GM19395 (cell line): ENCODE measurements around the gene SIT1.
"Not testable (repeated sequence)": the region's sequence is repeated elsewhere in the genome, so short reads cannot be mapped to it uniquely, and the experiment has no call there.

Experiments
- ATAC-seq: cut with Tn5 transposase; IDR thresholded peaks from one replicate; pipeline ENCODE4 v1.9.1; 2021; ENCODE audit warnings: mild to moderate bottlenecking, moderate library complexity; ENCODE audit not compliant: unreplicated experiment

SIT1 gene

DNA sequence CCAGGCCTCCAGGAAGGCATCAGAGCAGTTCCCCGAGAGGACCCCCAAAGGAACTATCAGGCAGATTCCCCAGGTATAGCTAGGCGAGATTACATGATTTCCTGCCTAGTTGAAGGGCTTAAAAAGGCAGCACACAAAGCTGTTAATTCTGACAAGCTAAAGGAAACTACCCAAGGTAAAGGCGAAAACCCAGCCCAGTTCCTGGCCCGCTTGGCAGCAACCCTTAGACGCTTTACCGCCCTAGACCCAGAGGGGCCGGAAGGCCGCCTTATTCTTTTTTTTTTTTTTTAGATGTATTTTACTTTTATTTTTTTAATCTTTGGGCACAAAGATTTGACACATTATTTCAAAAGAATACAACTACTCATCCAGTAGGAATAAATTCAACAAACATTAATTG, 12.0 kb downstream of the SIT1 start:
- not testable (repeated sequence) for ATAC-seq

DNA sequence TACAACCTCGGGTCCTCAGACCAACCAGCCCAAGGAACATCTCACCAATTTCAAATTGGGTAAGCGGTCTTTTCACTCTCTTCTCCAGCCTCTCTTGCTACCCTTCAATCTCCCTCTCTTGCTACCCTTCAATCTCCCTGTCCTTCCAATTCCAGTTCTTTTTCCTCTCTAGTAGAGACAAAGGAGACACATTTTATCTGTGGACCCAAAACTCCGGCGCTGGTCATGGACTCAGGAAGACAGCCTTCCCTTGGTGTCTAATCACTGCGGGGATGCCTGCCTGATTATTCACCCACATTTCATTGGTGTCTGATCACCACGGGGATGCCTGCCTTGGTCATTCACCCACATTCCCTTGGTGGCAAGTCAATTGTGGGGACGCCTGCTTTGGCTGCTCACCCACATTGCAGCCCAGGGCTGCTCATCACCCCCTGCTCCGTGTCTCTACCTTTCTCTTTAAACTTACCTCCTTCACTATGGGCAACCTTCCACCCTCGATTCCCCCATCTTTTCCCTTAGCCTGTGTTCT, 13.2 kb downstream of the SIT1 start:
- not testable (repeated sequence) for ATAC-seq

DNA sequence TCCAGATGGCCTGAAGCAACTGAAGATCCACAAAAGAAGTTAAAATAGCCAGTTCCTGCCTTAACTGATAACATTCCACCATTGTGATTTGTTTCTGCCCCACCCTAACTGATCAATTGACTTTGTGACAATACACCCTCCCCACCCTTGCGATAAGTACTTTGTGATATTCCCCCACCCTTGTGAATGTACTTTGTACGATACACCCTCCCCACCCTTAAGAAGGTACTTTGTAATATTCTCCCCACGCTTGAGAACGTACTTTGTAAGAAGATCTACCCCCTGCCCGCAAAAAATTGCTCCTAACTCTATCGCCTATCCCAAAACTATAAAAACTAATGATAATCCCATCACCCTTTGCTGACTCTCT, 13.9 kb downstream of the SIT1 start:
- ATAC-seq: not testable (repeated sequence)

DNA sequence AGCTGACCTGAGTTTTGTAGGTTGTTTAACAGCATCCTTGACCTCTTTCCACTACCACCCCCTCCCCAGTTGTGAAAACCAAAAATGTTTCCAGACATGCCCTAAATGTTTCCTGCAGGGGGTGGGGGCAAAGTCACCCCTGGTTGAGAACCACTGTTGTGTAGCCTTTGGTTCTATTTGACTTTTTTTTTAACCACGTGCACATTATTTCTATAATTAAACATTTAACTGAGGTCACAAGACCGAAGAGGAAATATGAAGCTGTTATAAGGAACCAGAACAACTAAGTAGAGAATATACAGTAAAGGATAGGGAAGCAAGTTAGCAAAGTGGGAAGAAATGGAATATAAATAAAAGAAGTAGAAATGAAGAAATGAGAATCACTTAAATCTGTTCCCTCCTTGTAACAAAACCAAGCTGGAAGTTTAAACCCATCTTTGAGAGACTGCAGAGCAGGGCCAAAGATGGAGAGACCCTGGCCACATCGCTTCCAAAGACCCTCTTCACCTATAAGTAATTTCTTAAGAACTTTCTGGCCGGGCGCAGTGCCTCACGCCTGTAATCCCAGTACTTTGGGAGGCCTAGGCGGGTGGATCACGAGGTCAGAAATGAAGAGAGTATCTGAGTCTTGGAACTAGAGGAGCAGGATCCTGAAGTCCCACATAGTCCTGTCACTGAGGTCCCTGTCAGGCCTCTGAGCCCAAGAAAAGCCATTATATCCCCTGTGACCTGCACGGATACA, 14.4 kb downstream of the SIT1 start:
- no peak for ATAC-seq

DNA sequence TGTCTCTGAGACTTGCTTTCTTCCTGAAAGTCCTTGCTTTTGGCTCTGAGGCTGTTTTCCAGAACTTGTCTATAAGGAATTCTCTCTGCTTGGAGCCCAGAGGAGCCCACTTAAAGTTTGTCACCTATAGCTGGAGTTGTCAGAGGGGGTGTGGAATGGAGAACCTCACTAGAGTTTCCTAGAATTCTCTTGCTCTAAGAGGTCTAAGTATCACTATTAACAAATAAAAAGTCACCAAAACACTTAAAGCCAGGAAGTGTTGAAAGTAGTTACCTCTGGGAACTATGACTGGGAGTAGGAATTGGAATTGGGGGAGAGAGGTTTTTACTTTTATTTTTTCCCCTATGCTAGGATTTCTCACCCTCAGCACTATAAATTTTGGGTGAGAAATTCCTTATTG, 15.0 kb downstream of the SIT1 start:
- no peak for ATAC-seq

DNA sequence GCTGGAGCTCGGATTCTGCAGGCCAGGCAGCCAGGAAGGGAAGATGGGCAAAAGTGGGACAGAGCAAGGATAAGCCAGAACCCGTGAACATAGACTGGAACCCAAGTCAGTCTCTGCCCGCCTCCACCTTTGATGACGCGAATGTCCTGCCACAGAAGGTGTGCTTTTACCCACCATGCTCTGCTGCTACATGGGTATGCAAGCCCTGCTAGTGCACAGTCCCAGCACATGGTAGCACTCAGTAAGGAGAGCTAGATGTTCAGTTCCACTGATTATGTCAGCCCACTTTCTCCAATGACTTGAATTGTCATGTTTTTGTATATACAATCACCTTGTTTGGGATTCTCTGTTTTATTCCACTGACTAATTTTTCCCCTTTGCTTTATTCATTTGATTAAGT, 21.1 kb downstream of the SIT1 start:
- ATAC-seq: no peak

DNA sequence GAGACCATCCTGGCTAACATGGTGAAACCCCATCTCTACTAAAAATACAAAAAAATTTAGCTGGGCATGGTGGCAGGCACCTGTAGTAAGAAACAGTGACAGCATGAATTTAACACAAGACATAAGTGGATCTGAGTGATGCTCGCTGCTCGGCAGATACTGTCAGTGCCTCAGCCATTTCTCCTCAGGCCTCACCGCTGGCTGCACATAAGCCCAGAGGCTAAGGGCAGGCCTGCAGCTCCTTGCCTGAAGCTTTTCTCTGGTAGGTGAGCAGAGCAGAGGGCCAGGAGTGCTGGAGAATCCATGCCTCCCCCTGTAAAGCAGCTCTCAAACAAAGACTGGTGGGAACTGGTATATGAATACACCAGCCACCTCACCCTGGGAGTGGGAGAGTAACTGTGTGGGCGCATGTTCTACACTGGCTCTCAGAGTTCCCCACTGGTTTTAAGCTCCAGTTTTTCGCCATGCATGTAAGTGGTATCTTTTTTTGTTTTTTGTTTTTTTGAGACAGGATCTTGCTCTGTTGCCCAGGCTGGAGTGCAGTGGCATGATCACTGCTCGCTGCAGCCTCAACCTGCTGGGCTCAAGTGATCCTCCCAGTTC, 22.2 kb downstream of the SIT1 start:
- ATAC-seq: no peak

DNA sequence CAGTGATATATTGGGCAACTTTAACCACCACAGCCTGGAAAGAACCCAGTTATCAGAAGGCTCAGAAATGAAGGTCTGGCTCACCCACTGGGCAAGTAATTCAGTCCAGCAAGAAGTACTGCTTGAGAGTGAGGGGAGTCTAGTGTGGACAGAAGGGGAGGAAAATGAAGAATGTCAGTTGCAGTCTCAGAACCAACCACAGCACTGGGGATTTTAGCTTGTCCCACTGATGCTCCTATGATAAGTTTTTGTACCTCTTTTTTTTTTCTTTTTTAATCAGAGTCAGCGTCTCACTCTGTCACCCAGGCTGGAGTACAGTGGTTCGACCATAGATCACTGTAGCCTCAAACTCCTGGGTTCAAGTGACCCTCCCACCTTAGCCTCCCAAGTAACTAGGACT, 23.2 kb downstream of the SIT1 start:
- no peak for ATAC-seq

DNA sequence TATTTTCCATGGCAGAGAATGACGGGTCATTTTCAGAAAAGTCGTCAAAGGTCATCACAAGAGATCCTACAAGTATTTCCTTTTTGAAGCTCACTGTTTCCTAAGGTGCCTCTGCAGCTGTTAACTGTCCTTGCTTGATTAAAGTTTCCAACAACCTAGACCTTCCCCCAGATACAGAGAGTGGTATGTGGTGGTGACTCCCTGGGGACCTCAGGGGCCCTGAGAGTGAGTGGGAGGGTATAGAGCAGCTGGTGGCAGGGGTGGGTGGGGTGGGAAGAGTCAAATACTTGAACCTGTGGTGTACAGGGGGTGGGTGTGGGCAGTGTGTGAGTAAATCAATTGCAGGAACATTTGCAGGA, 31.0 kb downstream of the SIT1 start:
- ATAC-seq: peak; percentile 51

DNA sequence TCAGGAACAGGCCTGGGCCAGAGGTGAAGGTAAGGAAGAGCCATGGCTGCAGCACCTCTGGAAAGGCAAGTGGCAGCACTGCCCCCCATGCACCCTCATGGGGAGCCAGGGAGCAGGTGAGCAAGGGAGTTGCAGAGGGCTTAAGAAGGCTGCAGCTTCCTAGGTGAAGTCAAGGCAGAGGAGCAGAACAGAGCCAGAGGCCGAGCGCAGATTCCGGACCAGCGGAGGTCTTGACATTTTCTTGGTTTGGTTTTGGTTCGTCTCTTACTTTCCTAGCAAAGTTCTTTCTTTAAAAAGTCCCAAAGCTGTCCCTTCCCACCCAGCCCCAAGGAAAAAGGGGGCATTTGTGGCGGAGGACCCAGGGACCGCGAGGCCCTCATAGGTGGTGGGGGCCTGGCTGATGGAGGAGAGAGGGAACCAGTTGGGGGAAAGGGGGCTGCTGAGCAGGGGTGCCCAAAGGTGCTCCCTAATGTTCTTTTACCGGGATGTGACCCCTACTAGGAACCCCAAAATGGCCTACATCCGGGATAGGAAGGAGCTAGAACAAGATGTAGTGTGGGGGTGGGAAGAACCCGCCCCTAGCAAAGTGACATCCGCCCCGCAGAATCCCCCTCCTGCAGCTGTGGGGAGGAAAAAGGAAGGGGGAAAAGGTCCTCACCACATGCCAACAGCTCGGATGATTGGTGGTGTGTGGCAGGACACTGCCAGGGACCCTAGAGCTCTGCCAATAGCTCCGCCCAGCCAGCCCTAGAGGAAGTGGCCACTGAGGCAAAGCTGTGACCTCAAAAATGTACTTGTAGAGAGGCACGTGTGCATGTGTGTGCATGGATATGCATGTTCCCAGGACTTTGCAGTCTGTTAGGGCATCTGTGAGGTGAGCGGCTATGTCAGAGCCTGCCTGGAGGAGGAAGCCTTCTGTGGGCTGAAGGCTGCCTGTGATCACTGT, 31.6 kb downstream of the SIT1 start:
- peak; percentile 54 for ATAC-seq

DNA sequence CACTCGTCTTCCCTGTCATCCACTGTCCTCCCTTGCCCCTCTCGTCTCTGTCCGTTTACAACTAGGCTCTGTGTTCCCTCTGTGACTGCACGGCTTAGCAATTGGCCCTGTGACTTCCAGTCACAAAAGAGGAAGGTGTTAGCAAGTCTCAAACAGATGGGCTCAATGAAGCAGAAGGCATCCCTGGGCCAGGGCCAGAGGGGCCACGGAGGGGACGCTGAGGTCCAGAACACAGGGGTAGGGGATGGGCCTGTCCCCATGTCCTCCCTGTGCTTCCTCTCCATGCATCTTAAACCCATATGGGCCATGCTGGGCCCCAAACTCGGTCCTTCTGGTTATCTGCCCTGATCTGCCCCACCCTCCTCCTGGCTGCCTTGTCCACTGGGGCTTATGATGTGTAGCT, 32.4 kb downstream of the SIT1 start, which contains the start of gene CD72:
Gene CD72, minus strand, starts transcription at position 89 of the 403 bp plus-strand sequence. CDS start 110 bp downstream, outside the sequence.
- ATAC-seq: no peak

DNA sequence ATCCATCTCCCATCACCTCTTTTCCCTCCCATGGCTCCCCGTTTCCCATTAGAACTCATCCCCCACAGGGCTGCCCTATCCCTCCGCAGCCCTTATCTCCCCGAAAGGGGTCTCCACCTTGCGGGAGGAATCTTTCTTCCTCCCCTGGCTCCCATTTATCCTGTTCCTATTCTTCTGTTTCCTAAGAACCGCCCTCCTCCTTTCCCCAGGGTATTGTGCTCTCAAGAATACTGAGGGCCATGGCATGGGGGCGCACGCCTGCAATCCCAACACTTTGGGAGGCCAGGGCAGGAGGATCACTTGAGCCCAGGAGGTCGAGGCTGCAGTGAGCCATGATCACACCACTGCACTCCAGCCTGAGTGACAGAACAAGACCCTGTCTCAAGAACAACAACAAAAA, 33.2 kb downstream of the SIT1 start:
- no peak for ATAC-seq

DNA sequence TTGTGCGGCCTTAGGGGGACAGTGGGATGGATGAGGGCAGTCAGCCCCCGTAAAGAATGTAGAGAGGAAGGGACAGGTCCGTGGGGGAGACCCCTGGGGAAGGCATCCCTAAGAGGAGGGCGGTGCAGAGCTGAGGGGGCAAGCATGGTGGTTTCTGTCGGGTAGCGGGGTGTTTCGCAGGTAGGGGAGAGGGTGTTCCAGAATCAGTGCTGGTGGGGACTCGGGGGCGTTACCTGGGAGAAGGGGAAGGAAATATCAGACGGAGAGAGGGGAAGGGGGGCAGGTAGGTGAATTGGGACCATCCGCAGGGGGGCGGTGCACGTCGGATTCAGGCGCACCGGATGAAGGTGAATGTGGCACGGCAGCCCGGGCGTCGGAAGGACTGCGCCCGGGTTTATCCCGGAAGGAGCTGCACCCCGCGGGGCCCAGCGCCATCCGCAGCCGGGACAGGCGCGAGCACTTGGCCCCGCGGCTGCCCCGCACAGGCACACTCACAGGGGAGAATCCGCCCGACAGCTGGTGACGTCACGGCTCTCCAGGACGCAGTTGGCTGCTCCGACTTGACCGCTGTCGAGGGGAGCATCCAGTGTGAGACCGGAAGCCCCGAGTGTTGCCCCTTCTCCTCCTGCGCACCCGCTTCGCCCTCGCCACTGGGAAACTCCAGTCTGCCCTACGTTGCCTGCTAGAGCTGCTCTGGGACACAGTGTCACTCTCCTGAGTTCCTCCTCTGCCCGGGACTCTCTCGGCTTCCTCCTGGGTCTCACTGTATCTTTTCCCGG, 33.9 kb downstream of the SIT1 start:
- peak; percentile 43 for ATAC-seq

DNA sequence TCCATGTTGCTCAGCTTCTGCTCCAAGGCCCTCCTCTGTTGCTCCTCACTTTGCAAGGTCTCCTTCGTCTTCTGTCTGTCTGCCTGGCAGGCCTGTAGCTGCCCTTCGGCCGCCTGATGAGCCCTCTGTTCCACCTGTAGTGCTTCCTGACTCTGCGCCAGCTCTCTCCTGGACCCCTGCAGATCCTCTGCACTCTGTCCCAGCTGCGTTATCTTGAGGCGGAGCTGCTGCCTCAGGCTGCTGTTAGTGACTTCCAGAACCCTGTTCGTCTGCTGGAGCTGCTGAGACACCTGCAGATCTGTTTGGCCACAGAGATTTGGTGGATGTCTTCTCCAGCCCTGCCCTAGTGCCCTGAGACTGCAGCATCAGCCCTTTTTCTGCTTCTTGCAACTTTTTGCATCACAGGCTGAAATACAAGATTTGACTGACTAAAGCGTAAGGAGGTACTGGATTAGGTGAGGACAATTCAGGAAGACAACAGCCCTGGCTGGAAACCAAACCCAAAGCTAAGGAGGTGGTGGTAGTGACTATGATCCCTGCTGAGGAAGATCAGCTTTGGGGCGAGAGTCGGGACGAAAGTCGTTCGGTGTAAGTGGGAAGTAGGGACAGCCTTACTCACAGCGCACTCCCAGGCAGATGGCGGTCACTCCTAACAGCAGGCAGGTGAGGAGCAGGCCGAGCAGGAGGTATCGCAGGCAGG, 34.6 kb downstream of the SIT1 start:
- ATAC-seq: no peak

DNA sequence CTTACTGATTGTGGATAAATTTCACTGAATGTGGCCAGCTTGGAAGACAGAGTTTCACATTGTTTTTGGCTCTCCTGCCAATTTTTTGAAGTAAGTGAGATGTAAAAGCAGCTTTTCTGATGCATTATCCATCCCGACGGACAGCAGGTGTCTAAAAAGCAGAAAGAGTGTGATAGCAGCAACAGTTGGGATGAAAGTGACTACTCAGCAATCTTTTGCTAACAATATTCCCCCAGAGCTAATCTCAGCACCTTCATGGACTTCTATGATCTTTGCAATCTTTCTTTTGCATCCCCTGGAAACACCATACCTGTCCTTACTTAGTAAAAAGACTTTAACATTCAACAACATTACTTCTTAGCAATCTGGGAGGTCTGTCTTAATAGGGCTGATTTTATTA, 37.9 kb downstream of the SIT1 start:
- no peak for ATAC-seq

DNA sequence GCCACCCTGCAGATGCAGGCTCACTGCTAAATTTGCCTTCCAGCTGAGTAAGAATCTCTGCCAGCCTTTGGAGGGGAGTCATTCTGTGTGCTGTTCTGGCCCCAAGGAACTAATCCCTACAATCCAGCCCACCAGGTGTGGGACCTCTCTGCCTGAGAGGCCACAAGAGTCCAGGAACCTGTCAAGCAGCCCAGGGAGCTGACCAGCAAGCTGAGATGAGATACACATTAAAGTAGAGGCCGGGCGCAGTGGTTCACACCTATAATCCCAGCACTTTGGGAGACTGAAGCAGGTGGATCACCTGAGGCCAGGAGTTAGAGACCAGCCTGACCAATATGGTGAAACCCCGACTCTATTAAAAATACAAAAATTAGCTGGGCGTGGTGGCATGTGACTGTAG, 38.7 kb downstream of the SIT1 start:
- not testable (repeated sequence) for ATAC-seq

DNA sequence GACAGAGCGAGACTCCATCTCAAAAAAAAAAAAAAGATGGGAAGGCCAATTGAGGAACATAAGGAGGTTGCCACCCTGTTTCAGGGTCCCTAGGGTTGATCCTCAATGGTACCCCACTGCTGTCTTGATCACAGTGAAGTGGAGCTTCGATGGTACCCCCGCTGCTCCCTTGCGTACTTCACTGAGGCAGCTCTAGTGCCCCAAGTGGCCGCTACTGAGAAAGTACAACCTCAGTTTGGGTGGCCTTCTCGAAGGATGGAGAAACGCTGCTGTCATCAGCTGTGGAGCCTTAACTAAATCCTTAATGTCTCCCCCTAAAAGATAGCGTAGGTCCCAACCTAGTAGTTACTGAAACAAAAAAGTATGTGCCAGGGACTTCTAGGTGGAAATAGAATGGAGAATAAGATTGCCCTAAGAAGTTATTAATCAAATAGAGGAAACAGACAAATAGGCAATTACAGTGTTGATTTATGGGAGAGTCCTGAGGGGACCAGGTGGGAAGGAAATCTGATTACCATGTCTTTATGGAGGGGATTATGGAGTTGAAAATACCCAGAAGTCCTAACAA, 39.4 kb downstream of the SIT1 start:
- peak; percentile 54 for ATAC-seq

DNA sequence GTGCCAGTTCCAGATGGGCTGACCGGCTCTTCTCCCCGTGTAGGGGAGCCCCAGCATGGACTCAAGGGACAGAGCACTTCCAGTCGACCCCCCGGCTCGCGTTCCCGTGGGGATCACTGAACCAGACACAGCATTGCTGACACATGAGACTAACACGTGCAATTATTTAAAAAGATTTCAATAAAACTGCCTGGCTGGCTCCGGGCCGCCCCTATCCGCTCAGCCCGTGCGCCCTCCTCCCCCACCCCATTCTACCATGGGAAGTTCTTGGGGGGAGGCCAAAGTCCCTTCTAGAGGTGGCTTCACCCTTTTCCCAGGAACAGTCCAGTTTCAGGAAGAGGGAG, 40.9 kb downstream of the SIT1 start:
- no peak for ATAC-seq

DNA sequence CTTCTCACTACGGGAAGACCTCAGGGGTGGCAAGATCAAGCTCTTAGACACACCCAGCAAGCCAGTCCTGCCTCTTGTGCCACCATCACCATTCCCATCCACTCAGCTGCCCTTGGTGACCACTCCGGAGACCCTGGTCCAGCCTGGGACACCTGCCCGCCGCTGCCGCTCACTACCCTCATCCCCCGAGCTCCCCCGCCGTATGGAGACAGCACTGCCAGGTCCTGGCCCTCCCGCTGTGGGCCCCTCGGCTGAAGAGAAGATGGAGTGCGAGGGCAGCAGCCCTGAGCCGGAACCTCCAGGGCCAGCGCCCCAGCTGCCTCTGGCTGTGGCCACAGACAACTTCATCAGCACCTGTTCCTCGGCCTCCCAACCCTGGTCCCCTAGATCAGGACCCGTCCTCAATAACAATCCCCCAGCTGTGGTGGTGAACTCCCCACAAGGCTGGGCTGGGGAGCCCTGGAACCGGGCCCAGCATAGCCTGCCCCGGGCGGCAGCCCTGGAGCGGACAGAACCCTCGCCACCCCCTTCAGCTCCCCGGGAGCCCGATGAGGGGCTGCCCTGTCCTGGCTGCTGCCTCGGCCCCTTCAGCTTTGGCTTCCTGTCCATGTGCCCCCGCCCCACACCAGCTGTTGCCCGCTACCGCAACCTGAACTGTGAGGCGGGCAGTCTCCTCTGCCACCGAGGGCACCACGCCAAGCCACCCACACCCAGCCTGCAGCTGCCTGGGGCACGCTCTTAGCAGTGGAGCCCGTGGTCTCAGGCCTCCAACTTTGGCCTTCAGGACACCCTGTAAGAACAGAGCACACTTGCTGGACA, 41.5 kb downstream of the SIT1 start:
- no peak for ATAC-seq
